ENCODE data around the gene GDF2.

Gene GDF2

GRCh38 chr10:47349516-47349915, 27.3 kb downstream of the GDF2 start:
- H3K27ac ChIP-seq = no peak overlapping the region
- no peak for DNase-seq (ENCODE audit: low read depth, low spot score)

- no peak overlapping the region for H3K27ac ChIP-seq
- no peak for DNase-seq (ENCODE audit: low read depth, low spot score)
Observed at GRCh38 chr10:47349941-47350371, 27.7 kb downstream of the GDF2 start.

GRCh38 chr10:47350671-47351640, 28.7 kb downstream of the GDF2 start:
- DNase-seq (ENCODE audit: low read depth, low spot score) = no peak
- H3K27ac ChIP-seq = no peak overlapping the region

GRCh38 chr10:47351899-47352815, 29.9 kb downstream of the GDF2 start:
- no peak for DNase-seq (ENCODE audit: low read depth, low spot score)
- H3K27ac ChIP-seq = no peak overlapping the region

- H3K27ac ChIP-seq = no peak overlapping the region
- DNase-seq (ENCODE audit: low read depth, low spot score) = no peak
Observed at GRCh38 chr10:47353351-47353750, 31.1 kb downstream of the GDF2 start.

- H3K27ac ChIP-seq = no peak overlapping the region
- DNase-seq (ENCODE audit: low read depth, low spot score) = no peak
Observed at GRCh38 chr10:47354165-47354564, 31.9 kb downstream of the GDF2 start.

GRCh38 chr10:47354900-47355299, 32.6 kb downstream of the GDF2 start:
- no peak for DNase-seq (ENCODE audit: low read depth, low spot score)
- no peak overlapping the region for H3K27ac ChIP-seq

- no peak for DNase-seq (ENCODE audit: low read depth, low spot score)
Observed at GRCh38 chr10:47356708-47357107, 34.5 kb downstream of the GDF2 start.

GRCh38 chr10:47357131-47357582, 34.9 kb downstream of the GDF2 start:
- no peak overlapping the region for H3K27ac ChIP-seq
- DNase-seq (ENCODE audit: low read depth, low spot score) = no peak

More at GRCh38 chr10:47356708-47357107, 34.5 kb downstream of the GDF2 start:
- H3K27ac ChIP-seq = no peak overlapping the region

GRCh38 chr10:47357911-47358310, 35.7 kb downstream of the GDF2 start:
- DNase-seq (ENCODE audit: low read depth, low spot score) = no peak
- no peak overlapping the region for H3K27ac ChIP-seq

GRCh38 chr10:47358457-47358856, 36.2 kb downstream of the GDF2 start:
- H3K27ac ChIP-seq = no peak overlapping the region
- no peak for DNase-seq (ENCODE audit: low read depth, low spot score)

- H3K27ac ChIP-seq = no peak overlapping the region
- no peak for DNase-seq (ENCODE audit: low read depth, low spot score)
Observed at GRCh38 chr10:47359101-47359500, 36.8 kb downstream of the GDF2 start.

GRCh38 chr10:47359626-47360418, 37.6 kb downstream of the GDF2 start:
- H3K27ac ChIP-seq = no peak overlapping the region
- no peak for DNase-seq (ENCODE audit: low read depth, low spot score)

- no peak overlapping the region for H3K27ac ChIP-seq
- DNase-seq (ENCODE audit: low read depth, low spot score) = no peak
Observed at GRCh38 chr10:47360419-47361040, 38.3 kb downstream of the GDF2 start.

GRCh38 chr10:47361293-47361692, 39.0 kb downstream of the GDF2 start:
- H3K27ac ChIP-seq = no peak overlapping the region
- no peak for DNase-seq (ENCODE audit: low read depth, low spot score)

- no peak for DNase-seq (ENCODE audit: low read depth, low spot score)
- H3K27ac ChIP-seq = no peak overlapping the region
Observed at GRCh38 chr10:47362199-47362598, 39.9 kb downstream of the GDF2 start.

GRCh38 chr10:47363781-47364180, 41.5 kb downstream of the GDF2 start:
- H3K27ac ChIP-seq = no peak overlapping the region

GRCh38 chr10:47364366-47364765, 42.1 kb downstream of the GDF2 start:
- no peak for DNase-seq (ENCODE audit: low read depth, low spot score)
- no peak overlapping the region for H3K27ac ChIP-seq

More at GRCh38 chr10:47363781-47364180, 41.5 kb downstream of the GDF2 start:
- DNase-seq (ENCODE audit: low read depth, low spot score) = no peak

GRCh38 chr10:47364911-47365310, 42.7 kb downstream of the GDF2 start:
- no peak for DNase-seq (ENCODE audit: low read depth, low spot score)
- no peak overlapping the region for H3K27ac ChIP-seq
